Esophagus mucosa (tissue), 1 donor: ENCODE measurements around the gene AKR1C1. TPM values are rescaled to one million over a fixed set of nuclear protein-coding genes. Genes with fewer than 3 reads are reported as not detected.
"Not testable (repeated sequence)": the region's sequence is repeated elsewhere in the genome, so short reads cannot be mapped to it uniquely, and the experiment has no call there.

Experiments
- ATAC-seq: fragments of 200-7000 bp; cut with Tn5 transposase; one replicate; pipeline ENCODE4 v1.9.1; 2020
- total RNA-seq: library from RNA; stranded (reverse); gene quantifications from one replicate; pipeline ENCODE4 v1.2.4, GENCODE V29; 2023
- donor health status: DM: yes; HTN: yes; CAD: no.

The AKR1C1 gene
- total RNA-seq, 1 donor from 2014 or later = 54.2 TPM

DNA sequence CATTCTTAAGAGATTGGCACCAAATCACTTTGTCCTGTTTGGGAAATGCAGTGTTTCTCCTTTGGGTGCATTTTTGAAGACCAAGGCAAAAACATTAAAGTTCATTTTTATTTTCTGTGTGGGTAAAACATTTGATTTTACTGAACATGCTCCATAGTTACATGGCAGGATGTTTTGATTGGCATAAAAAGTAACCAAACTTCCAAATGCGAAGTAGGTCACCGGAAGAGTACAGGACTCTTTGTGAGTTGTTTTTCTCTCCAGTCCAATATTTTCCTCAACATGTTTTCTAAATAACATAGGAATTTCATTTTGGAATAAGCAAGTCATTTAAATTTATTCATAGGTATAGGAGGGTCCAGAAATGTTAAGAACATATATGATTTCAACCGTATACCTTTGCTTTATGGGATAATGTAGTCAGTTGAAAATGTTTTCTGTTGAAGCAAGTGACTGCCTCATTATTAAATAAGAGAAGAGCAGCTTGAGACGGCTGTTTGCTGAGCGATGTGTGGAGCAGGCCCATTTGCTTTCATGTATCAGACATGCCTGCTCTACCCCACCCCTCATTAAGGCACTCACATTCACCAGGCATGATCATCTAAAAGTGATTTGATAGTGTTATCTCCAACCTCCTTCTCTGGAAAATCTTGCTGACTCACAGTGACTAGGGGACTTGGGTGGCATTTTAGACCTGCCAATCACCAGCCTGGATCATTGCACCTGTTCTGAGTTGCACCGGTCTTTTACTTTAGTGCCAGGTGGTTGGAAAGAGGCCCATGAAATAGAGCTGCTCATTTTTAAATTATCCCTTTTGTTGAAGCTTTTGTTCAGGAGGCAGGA, 56.8 kb downstream of the AKR1C1 start:
- ATAC-seq = not testable (repeated sequence)

DNA sequence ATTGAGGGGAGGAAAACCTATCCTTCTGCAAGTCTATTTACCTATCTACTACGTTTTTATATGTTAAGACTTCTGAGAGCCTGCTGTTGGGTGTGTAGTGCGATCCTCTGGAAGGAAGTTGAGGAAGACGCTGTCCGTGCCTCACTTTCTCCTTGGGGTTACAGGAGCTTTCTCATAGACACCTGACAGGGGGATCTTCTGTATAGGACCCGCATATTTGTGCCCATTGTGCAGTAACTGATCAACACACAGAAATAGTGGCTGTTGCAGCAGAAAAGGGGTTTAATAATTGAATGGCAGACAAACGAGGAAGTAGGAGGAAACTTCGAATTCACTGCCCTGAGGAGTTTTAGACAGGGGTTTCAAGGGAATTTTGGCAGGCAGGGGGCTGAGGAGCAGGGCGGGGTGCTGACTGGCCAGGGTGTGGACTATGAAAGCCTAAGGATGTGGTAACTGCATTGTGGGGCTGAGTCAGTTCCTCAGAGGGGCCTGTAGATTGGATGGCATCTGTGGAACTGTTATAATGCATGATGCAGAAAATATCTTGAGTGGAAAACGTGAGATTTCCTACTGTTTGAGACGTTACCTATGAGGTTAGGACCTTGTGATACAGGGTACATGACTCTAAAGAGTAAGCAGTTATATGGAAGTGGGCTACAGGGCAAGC, 58.5 kb downstream of the AKR1C1 start:
- peak; percentile 78 for ATAC-seq

DNA sequence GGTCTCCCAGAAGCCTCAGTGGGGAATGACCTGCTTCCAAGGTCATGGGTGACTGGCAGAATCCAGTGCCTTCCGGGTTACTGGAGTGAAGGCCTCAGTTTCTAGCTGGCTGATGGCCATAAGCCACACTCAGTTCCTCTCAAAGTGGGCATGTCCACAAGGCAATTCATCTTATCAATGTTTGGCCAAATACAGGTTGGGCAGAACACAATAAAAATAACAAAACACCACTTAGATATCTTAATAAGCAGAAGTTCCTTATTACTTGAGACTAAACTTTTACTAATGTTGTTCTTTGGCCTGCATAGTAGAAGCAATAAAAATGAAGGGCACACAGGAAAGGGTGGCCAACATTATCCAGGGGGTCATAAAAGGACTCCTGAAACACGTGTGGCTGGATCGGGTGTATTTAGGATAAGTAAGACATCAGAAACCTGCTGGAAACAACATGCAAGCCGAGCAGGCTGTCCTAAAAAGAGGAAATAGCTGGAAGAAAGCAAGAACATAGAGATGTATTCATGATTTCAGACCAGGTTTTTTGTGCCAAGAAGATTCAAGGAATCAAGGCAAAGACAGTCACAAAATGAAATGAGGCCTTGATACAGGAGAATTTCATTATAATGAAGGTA, 60.1 kb downstream of the AKR1C1 start:
- no peak for ATAC-seq

DNA sequence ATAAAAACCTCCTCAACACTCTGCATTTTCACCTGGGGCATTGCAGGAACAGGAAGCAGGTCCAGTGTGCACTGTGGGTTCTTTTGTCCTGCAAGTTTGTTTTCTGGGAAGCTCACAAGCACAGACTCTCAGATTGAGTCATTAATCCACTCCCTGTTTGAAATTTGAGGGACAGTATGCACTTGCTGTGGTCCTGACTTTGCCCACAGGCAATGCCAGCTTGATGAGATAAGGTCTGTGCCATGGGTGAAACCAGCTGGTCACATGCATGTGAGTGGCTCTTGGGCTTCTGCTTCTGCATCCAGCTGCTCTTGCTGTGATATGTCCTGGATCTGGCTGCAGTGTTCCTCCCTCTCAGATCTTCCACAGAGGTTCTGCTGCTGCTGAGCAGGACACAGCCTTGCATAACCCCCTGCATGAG, 62.3 kb downstream of the AKR1C1 start:
- peak; percentile 48 for ATAC-seq

DNA sequence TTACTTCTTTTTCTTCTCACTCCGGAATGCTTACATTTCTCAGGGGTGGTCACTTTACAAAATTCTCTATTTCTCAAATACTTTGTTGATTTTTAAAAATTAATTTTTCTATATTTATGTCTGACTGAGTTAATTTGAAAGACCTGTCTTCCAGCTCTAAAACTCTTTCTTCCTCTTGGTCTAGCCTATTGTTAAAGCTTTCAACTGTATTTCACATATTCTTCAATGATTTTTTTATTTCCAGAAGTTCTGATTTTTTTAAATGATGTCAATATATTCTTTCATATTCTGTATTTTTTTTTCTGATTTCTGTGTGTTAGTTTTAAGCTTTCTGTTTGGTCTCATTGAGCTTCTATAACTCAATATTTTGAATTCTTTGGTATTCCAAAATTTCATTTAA, 67.8 kb downstream of the AKR1C1 start:
- no peak for ATAC-seq

DNA sequence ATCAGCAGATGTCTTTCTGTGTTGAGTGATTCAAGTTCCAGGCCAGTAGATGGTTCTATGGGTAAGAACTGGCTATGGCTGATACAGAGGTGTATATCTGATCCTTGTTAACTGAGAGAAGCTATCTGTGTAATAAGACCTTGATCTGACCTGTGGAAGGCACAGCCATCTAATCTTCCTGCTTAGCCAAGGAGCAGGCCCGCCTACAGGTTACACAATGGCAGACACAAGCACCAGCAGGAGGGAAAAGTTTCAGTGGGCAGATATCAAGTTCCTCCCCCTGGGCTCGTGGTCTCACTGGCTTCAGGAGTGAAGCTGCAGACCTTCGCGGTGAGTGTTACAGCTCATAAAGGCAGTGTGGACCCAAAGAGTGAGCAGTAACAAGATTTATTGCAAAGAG, 68.4 kb downstream of the AKR1C1 start:
- ATAC-seq = peak; percentile 52

DNA sequence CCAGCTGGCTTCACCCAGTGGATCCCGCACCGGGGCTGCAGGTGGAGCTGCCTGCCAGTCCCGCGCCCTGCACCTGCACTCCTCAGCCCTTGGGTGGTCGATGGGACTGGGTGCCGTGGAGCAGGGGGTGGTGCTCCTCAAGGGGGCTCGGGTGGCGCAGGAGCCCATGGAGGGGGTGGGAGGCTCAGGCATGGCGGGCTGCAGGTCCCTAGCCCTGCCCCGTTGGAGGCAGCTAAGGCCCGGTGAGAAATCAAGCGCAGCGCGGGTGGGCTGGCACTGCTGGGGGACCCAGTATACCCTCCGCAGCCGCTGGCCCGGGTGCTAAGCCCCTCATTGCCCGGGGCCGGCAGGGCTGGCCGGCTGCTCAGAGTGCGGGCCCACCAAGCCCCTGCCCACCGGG, 69.2 kb downstream of the AKR1C1 start:
- ATAC-seq = not testable (repeated sequence)

Other genes starting within 250 kb of the AKR1C1 start
- gene AKR1E2, start 137.2 kb upstream of the AKR1C1 start, total RNA-seq = 1.3 TPM
- 115 TPM for gene AKR1C2, start 40.4 kb downstream of the AKR1C1 start, total RNA-seq
- 29.5 TPM for gene AKR1C3, start 131.0 kb downstream of the AKR1C1 start, total RNA-seq
- gene AKR1C8, start 221.7 kb downstream of the AKR1C1 start, total RNA-seq = not detected
- not detected for gene AKR1C4, start 233.4 kb downstream of the AKR1C1 start, total RNA-seq